A549 treated with GW870086 at 1 μM for 4 hours (cell line): Measurements from ENCODE around the gene MRLN. TPM values are rescaled to one million over a fixed set of nuclear protein-coding genes. Genes with fewer than 3 reads are reported as not detected.

Experiments
- total RNA-seq: library from RNA; stranded (reverse); fragments of 200-300 nt; extraction: Qiagen RNA extraction; gene quantifications from 5 replicates; pipeline ENCODE4 v1.2.3, GENCODE V29; 2022; ENCODE audit warnings: low read depth

Gene MRLN
- not detected in 5 replicates for total RNA-seq

DNA sequence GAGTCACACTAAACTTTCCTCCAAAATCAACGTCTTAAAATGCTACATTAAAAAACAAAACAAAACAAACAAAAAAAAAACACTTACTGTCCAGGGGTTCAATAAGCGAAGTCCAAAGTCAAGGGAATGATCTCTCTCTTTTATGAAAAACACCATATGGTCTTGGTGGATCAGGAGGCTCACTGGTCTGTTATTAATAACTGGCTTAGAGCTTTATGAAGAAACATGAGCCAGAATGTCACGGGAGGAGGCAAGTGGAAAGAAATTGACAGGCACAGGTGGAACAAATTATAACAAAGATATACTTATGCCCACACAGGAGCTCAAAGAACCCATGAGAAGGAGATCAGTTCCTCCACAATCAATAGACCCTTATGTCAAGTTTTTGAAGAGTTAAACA, at the start of gene MRLN:
TSS of gene MRLN (minus strand) at position 189 of the 400 bp plus-strand sequence.

GRCh38 chr10:59709395-59710125, 43.7 kb downstream of the MRLN start, which contains the start of gene SLC16A9:
Gene SLC16A9, minus strand, starts transcription at chr10:59709850. Its CDS starts 25,559 bp downstream, at chr10:59684291.

Other genes with a start within 250 kb of the MRLN start
- gene SLC16A9, start 43.6 kb downstream of the MRLN start, total RNA-seq: 0.06 to 0.17 TPM (median 0.07 TPM) in 5 replicates
- gene CCDC6, start 153.1 kb upstream of the MRLN start, total RNA-seq: 27.8 to 34.4 TPM (median 31.5 TPM) in 5 replicates